Measurements from ENCODE around the gene OR10A4.
"Not testable (repeated sequence)": the region's sequence is repeated elsewhere in the genome, so short reads cannot be mapped to it uniquely, and the experiment has no call there.

OR10A4 gene

GRCh38 chr11:6845383-6845782 lies 31.0 kb upstream of the OR10A4 start, which contains the start of gene OR10A5:
OR10A5 (plus strand) TSS chr11:6845683; CDS start chr11:6845683, 0 bp downstream.
- no peak within 1 kb of the TSS for H3K4me3 ChIP-seq (ENCODE audit: low read depth, low read length)
- no peak for DNase-seq (ENCODE audit: low read depth)
- TF ChIP-seq CTCF (IDR thresholded peaks at IDR 0.05; ENCODE audit: low read depth, low read length, missing control alignments): no peak

DNA sequence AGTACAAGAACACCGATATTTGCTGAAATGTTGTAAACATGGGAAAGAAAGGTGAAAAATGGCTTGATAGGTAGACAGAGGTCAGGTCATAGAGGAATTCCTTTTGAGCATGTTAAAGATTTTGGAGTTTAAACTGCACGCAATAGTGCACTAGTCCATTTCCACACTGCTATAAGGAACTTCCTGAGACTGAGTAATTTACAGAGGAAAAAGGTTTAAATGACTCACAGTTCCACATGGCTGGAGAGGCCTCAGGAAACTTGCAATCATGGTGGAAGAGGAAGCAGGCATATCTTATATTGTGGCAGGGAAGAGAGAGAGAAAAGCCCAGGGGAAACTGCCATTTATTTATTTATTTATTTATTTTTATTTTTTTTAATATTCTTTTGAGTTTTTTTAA lies 25.9 kb upstream of the OR10A4 start:
- TF ChIP-seq CTCF (IDR thresholded peaks at IDR 0.05; ENCODE audit: low read depth, low read length, missing control alignments): no peak
- no peak overlapping the region for H3K4me3 ChIP-seq (ENCODE audit: low read depth, low read length)
- no peak for DNase-seq (ENCODE audit: low read depth)

DNA sequence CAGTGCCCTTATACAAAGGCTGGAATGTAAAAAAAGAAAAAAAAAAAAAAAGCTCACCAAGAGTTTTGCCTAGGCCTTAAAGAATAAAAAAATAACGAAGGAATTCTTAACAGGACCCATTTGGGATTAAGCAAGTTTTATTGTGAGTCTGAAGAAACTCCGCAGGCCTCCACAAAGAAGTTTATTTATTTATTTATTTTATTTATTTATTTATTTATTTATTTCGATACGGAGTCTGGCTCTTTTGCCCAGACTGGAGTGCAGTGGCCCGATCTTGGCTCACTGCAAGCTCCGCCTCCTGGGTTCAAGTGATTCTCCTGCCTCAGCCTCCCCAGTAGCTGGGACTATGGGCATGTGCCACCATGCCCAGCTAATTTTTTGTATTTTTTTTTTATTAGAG lies 21.6 kb upstream of the OR10A4 start:
- DNase-seq (ENCODE audit: low read depth); H3K4me3 ChIP-seq (ENCODE audit: low read depth, low read length): not testable (repeated sequence)

- no peak overlapping the region for H3K4me3 ChIP-seq (ENCODE audit: low read depth, low read length)
- no peak for DNase-seq (ENCODE audit: low read depth)
- TF ChIP-seq CTCF (IDR thresholded peaks at IDR 0.05; ENCODE audit: low read depth, low read length, missing control alignments): no peak
Observed at GRCh38 chr11:6855971-6856541, 20.4 kb upstream of the OR10A4 start.

DNA sequence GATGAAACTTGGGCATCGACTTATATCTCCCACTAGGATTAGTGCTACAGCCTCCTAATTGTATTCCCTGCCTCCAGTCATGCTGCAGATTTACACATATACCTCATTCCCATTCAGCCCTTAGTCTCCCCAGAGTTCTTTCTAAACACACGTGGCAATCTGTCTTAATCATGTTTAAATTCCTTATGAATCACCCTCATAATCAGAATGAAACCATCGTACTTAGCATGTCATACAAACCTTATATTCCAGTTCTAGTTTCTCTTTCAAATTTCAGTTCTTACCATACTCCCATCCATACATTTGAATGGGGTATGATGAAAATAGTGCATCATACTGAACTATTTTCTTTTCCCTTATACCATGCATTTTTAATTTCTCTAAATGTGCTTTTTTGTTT lies 19.6 kb upstream of the OR10A4 start:
- no peak for DNase-seq (ENCODE audit: low read depth)
- H3K4me3 ChIP-seq (ENCODE audit: low read depth, low read length): no peak overlapping the region
- TF ChIP-seq CTCF (IDR thresholded peaks at IDR 0.05; ENCODE audit: low read depth, low read length, missing control alignments): no peak

- TF ChIP-seq CTCF (IDR thresholded peaks at IDR 0.05; ENCODE audit: low read depth, low read length, missing control alignments): no peak
- DNase-seq (ENCODE audit: low read depth): no peak
- H3K4me3 ChIP-seq (ENCODE audit: low read depth, low read length): no peak within 1 kb of the TSS
Observed at GRCh38 chr11:6862961-6863360, 13.5 kb upstream of the OR10A4 start, which contains the start of gene OR10A2. OR10A2 (plus strand) TSS chr11:6863057; CDS start chr11:6869755, 6,698 bp downstream.

DNA sequence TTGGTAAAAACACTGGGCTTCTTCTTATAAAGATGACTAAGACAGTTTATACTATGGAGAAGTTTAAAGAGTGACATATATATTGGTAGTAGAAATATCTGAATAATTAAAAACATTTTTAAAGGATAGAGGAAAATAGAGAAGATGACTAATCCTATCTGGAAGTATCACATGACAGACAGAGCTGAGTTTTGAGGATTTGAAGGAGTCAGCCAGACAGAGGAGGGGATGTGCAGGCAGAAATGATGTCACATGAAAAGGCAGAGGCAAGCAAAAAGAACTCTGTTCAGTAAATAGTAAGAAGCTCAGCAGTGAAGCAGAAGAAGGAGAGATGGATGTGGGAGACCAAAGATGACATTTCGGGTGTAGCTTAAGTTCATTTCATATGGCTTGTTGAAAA lies 12.0 kb upstream of the OR10A4 start:
- TF ChIP-seq CTCF (IDR thresholded peaks at IDR 0.05; ENCODE audit: low read depth, low read length, missing control alignments): no peak
- no peak overlapping the region for H3K4me3 ChIP-seq (ENCODE audit: low read depth, low read length)
- no peak for DNase-seq (ENCODE audit: low read depth)

Measured in GM12864 (cell line).